ENCODE data around the gene ZNF580.
A peak's percentile ranks its signal among the peaks of the same experiment; 100 is the strongest.

The ZNF580 gene

DNA sequence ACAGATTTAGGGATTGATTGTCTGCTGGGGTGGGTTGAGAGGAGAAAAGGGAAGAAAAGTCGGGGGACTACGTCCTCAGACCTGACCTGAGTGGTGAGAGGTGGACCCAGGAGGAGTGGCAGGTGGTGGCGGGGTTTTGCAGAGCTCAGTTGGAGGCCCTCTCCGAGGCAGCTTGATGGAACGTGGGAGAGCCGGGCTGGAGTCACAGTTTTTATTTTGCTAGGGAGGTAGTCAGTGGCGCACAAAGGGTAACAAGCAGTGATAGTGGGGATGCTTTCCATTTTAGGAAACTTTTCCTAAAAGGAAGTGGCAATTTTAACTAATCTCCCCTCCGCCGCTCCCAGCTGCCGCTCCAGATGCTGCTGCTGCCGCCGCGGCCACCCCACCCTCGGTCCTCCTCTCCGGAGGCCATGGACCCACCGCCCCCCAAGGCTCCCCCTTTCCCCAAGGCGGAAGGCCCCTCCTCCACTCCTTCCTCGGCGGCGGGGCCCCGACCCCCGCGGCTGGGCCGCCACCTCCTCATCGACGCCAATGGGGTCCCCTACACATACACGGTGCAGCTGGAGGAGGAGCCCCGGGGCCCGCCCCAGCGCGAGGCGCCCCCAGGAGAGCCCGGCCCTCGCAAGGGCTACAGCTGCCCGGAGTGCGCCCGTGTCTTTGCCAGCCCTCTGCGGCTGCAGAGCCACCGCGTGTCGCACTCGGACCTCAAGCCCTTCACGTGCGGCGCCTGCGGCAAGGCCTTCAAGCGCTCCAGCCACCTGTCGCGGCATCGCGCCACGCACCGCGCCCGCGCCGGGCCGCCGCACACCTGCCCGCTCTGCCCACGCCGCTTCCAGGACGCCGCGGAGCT, 1.6 kb downstream of the ZNF580 start:
- TF ChIP-seq FOXM1 (IDR thresholded peaks at IDR 0.05; ENCODE audit: borderline replicate concordance, low read depth) (no peak), YY1 (IDR thresholded peaks at IDR 0.05; ENCODE audit: low read depth) (no peak), MAX (IDR thresholded peaks at IDR 0.05) (peak; percentile 82; the same call in 1 of the 2 replicates), ZBTB7A (IDR thresholded peaks at IDR 0.05; ENCODE audit: low read depth) (peak; percentile 72), NFIC (IDR thresholded peaks at IDR 0.05) (no peak)

GRCh38 chr19:55643003-55643886, 2.4 kb downstream of the ZNF580 start, which contains the start of gene ZNF581:
ZNF581 (plus strand) TSS chr19:55643649; CDS start chr19:55644572, 923 bp downstream.
- TF ChIP-seq EP300 (IDR thresholded peaks at IDR 0.05; ENCODE audit: borderline replicate concordance) (no peak; the same call in 1 of the 2 replicates), TEAD4 (IDR thresholded peaks at IDR 0.05) (no peak; the same call in 1 of the 2 replicates), TAF1 (IDR thresholded peaks at IDR 0.05; ENCODE audit: low read depth) (peak; percentile 94), FOXM1 (IDR thresholded peaks at IDR 0.05; ENCODE audit: borderline replicate concordance, low read depth) (no peak), YY1 (IDR thresholded peaks at IDR 0.05; ENCODE audit: low read depth) (peak; percentile 64; the same call in 1 of the 2 replicates), NFIC (IDR thresholded peaks at IDR 0.05) (peak; percentile 37), ZBTB7A (IDR thresholded peaks at IDR 0.05; ENCODE audit: low read depth) (peak; percentile 84), TCF12 (IDR thresholded peaks at IDR 0.05; ENCODE audit: low read depth) (peak; percentile 74), CREB1 (IDR thresholded peaks at IDR 0.05; ENCODE audit: low read depth) (0 out of 2 replicates have a peak, but pooled peaks have one; percentile 23), USF1 (IDR thresholded peaks at IDR 0.05) (peak; percentile 38), EGR1 (IDR thresholded peaks at IDR 0.05) (peak; percentile 56; the same call in 1 of the 2 replicates), MAX (IDR thresholded peaks at IDR 0.05) (peak; percentile 76), RAD21 (IDR thresholded peaks at IDR 0.05; ENCODE audit: low read depth) (no peak), CEBPB (IDR thresholded peaks at IDR 0.05) (peak; percentile 56; the same call in 1 of the 2 replicates)
- TF ChIP-seq, protein P1, sequence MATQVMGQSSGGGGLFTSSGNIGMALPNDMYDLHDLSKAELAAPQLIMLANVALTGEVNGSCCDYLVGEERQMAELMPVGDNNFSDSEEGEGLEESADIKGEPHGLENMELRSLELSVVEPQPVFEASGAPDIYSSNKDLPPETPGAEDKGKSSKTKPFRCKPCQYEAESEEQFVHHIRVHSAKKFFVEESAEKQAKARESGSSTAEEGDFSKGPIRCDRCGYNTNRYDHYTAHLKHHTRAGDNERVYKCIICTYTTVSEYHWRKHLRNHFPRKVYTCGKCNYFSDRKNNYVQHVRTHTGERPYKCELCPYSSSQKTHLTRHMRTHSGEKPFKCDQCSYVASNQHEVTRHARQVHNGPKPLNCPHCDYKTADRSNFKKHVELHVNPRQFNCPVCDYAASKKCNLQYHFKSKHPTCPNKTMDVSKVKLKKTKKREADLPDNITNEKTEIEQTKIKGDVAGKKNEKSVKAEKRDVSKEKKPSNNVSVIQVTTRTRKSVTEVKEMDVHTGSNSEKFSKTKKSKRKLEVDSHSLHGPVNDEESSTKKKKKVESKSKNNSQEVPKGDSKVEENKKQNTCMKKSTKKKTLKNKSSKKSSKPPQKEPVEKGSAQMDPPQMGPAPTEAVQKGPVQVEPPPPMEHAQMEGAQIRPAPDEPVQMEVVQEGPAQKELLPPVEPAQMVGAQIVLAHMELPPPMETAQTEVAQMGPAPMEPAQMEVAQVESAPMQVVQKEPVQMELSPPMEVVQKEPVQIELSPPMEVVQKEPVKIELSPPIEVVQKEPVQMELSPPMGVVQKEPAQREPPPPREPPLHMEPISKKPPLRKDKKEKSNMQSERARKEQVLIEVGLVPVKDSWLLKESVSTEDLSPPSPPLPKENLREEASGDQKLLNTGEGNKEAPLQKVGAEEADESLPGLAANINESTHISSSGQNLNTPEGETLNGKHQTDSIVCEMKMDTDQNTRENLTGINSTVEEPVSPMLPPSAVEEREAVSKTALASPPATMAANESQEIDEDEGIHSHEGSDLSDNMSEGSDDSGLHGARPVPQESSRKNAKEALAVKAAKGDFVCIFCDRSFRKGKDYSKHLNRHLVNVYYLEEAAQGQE (IDR thresholded peaks at IDR 0.05; ENCODE audit: low read depth): no peak

- TF ChIP-seq EGR1 (IDR thresholded peaks at IDR 0.05) (no peak), USF1 (IDR thresholded peaks at IDR 0.05) (no peak), CREB1 (IDR thresholded peaks at IDR 0.05; ENCODE audit: low read depth) (no peak)
Observed at GRCh38 chr19:55643887-55644176, 3.0 kb downstream of the ZNF580 start.

DNA sequence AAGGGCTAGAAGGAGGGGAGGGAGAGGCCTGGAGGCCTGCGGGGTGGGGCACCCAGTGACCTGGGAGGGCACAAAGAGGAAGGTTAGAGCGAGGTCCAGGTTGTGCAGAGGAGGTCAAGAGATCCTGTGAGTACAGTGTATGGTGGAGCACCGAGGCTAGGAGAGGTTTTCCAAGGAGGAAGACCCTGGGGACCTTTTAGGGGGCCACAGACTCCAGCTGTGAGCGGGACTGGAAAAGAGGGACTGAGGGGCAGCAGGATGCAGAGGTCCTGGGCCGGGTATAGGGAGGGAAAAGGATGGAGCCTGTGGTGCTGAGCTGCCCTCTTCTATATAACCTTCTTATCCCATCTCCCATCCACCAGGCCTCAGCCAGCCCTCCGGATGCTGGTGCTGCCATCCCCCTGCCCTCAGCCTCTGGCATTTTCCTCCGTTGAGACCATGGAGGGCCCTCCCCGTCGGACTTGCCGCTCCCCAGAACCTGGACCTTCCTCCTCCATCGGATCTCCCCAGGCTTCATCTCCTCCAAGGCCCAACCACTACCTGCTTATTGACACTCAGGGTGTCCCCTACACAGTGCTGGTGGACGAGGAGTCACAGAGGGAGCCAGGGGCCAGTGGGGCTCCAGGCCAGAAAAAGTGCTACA, 3.5 kb downstream of the ZNF580 start:
- TF ChIP-seq MAX (IDR thresholded peaks at IDR 0.05): no peak
- TF ChIP-seq ZBTB7A (IDR thresholded peaks at IDR 0.05; ENCODE audit: low read depth): peak; percentile 38; the same call in 1 of the 2 replicates

DNA sequence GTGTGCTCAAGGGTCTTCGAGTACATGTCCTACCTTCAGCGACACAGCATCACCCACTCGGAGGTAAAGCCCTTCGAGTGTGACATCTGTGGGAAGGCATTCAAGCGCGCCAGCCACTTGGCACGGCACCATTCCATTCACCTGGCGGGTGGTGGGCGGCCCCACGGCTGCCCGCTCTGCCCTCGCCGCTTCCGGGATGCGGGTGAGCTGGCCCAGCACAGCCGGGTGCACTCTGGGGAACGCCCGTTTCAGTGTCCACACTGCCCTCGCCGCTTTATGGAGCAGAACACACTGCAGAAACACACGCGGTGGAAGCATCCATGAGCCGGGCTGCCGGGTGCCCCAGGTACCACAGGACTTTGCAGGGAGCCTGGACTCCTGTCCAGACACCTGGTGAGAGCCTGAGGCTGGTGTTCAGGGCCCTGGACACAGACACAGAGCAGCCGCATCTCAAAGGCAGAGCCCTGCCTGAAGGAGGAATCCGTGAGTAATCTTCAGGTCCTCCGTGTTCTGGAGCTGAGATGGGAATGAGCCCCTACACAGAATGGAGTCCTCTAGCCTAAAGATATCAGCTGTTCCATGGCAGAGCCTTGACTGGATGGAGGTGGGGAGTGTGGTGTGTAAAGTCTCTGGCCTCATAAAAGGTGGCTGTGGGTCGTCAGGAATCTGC, 4.2 kb downstream of the ZNF580 start:
- TF ChIP-seq MAX (IDR thresholded peaks at IDR 0.05) (peak; percentile 70), CREB1 (IDR thresholded peaks at IDR 0.05; ENCODE audit: low read depth) (no peak), TCF12 (IDR thresholded peaks at IDR 0.05; ENCODE audit: low read depth) (peak; percentile 74), TEAD4 (IDR thresholded peaks at IDR 0.05) (peak; percentile 33; the same call in 1 of the 2 replicates), CEBPB (IDR thresholded peaks at IDR 0.05) (no peak), EGR1 (IDR thresholded peaks at IDR 0.05) (peak; percentile 38; the same call in 1 of the 2 replicates), YY1 (IDR thresholded peaks at IDR 0.05; ENCODE audit: low read depth) (0 out of 2 replicates have a peak, but pooled peaks have one; percentile 32), NFIC (IDR thresholded peaks at IDR 0.05) (peak; percentile 73), USF1 (IDR thresholded peaks at IDR 0.05) (no peak), RAD21 (IDR thresholded peaks at IDR 0.05; ENCODE audit: low read depth) (no peak), ZBTB7A (IDR thresholded peaks at IDR 0.05; ENCODE audit: low read depth) (no peak), EP300 (IDR thresholded peaks at IDR 0.05; ENCODE audit: borderline replicate concordance) (peak; percentile 47; the same call in 1 of the 2 replicates), TAF1 (IDR thresholded peaks at IDR 0.05; ENCODE audit: low read depth) (0 out of 2 replicates have a peak, but pooled peaks have one; percentile 28), FOXM1 (IDR thresholded peaks at IDR 0.05; ENCODE audit: borderline replicate concordance, low read depth) (no peak)
- TF ChIP-seq, protein P1 (IDR thresholded peaks at IDR 0.05; ENCODE audit: low read depth): no peak

All from Ishikawa (cell line).